HCT116 (cell line): ENCODE measurements around the gene TAS1R1. TPM values are rescaled to one million over a fixed set of nuclear protein-coding genes. Genes with fewer than 3 reads are reported as not detected.

Source experiments
- ATAC-seq: fragments of 200-7000 bp; cut with Tn5 transposase; 2 replicates; pipeline ENCODE4 v1.9.1; 2020; ENCODE audit warnings: mild to moderate bottlenecking, moderate library complexity
- BruUV-seq: library from RNA; stranded (reverse); fragments of 400-500 nt; replicated peaks from 2 replicates; lab custom pipeline; 2021; lab: Mats Ljungman, UMichigan
- CTCF ChIA-PET: fragments of 300-600 bp; sonication (Branson Sonifier 250); formaldehyde crosslinking; loops from one replicate; lab custom pipeline; 2021; ENCODE audit warnings: antibody characterized with exemption; lab: Charles Lee
- POLR2A ChIA-PET: fragments of 300-600, 350-600 bp; sonication (Branson Sonifier 250); formaldehyde crosslinking; loops from one replicate; lab custom pipeline; 2021; ENCODE audit warnings: antibody characterized with exemption; lab: Charles Lee
- RAD21 ChIA-PET, 2 experiments: fragments of 300-600 bp; sonication (Branson Sonifier 250); formaldehyde crosslinking; loops; one replicate each; lab custom pipeline; 2023; ENCODE audit warnings: low total read pairs in 2 of 2; ENCODE audit not compliant: uncharacterized antibody in 2 of 2, unreplicated experiment in 2 of 2, low non-redundant PET in 1 of 2; lab: Charles Lee
- DNase-seq: peaks from one replicate; pipeline ENCODE4 v3.0.0-alpha.2; 2010; ENCODE audit warnings: low read depth, low spot score
- H2AFZ ChIP-seq: fragments of 200-600 bp; shearing (Covaris generic), sonication (generic); 2 replicates; pipeline ENCODE4 v1.6.1; 2017; ENCODE audit warnings: low read depth, mixed run types, mixed read lengths, antibody characterized with exemption, low read length; ENCODE audit not compliant: poor library complexity, severe bottlenecking
- H3K27ac ChIP-seq: 2 replicates; pipeline ENCODE4 v1.5.1; 2012; ENCODE audit warnings: low read depth, low read length
- H3K27me3 ChIP-seq: fragments of 200-600 bp; sonication (generic); 2 replicates; pipeline ENCODE4 v1.6.1; 2016; ENCODE audit warnings: mixed run types, low read length, mixed read lengths; ENCODE audit not compliant: insufficient read depth
- H3K36me3 ChIP-seq, 2 experiments: fragments of 200-500 bp in 1 of 2; fragments of 200-600 bp in 1 of 2; sonication (Bioruptor generic) in 1 of 2; sonication (generic) in 1 of 2; 2 replicates each; pipeline versions ENCODE4 v1.5.1 to v1.6.1; 2014 to 2016; ENCODE audit warnings: low read length in 2 of 2, inconsistent platforms in 1 of 2, mixed read lengths in 1 of 2, mixed run types in 1 of 2; ENCODE audit not compliant: insufficient read depth in 2 of 2, control insufficient read depth in 1 of 2
- H3K4me1 ChIP-seq, 2 experiments: fragments of 200-600 bp in 1 of 2; sonication (generic) in 1 of 2; 2 replicates each; pipeline versions ENCODE4 v1.5.1 to v1.6.1; 2012 to 2017; ENCODE audit warnings: low read length in 2 of 2, inconsistent platforms in 1 of 2, mild to moderate bottlenecking in 1 of 2, mixed read lengths in 1 of 2, mixed run types in 1 of 2, moderate library complexity in 1 of 2; ENCODE audit not compliant: insufficient read depth in 2 of 2, control insufficient read depth in 1 of 2
- H3K4me2 ChIP-seq: fragments of 200-600 bp; sonication (generic); 2 replicates; pipeline ENCODE4 v1.6.1; 2017; ENCODE audit warnings: mixed run types, low read length, mixed read lengths
- H3K4me3 ChIP-seq, 2 experiments: fragments of 200-600 bp in 1 of 2; sonication (generic) in 1 of 2; replicated peaks in 1 of 2; 2 replicates each; pipeline ENCODE4 v1.5.1; 2011 to 2016; ENCODE audit warnings: low read length in 2 of 2, control low read depth in 1 of 2, low read depth in 1 of 2, mild to moderate bottlenecking in 1 of 2, mixed read lengths in 1 of 2, mixed run types in 1 of 2
- H3K79me2 ChIP-seq: fragments of 200-600 bp; sonication (generic); 2 replicates; pipeline ENCODE4 v1.6.1; 2017; ENCODE audit warnings: mild to moderate bottlenecking, mixed run types, low read length, moderate library complexity, mixed read lengths; ENCODE audit not compliant: insufficient read depth
- H3K9ac ChIP-seq: fragments of 200-600 bp; sonication (generic); 2 replicates; pipeline ENCODE4 v1.6.1; 2016; ENCODE audit warnings: low read length, mixed read lengths
- H3K9me2 ChIP-seq: fragments of 200-600 bp; sonication (generic), shearing (Covaris generic); 2 replicates; pipeline ENCODE4 v1.6.1; 2017; ENCODE audit warnings: mixed run types, mild to moderate bottlenecking, moderate library complexity; ENCODE audit not compliant: insufficient read depth
- H3K9me3 ChIP-seq, 2 experiments: fragments of 200-500 bp in 1 of 2; fragments of 200-600 bp in 1 of 2; sonication (Bioruptor generic) in 1 of 2; sonication (generic) in 1 of 2; 2 replicates each; pipeline ENCODE4 v1.6.1; 2014 to 2017; ENCODE audit warnings: low read length in 2 of 2, mixed read lengths in 2 of 2, inconsistent platforms in 1 of 2, low read depth in 1 of 2, mild to moderate bottlenecking in 1 of 2, mixed run types in 1 of 2, moderate library complexity in 1 of 2; ENCODE audit not compliant: control insufficient read depth in 1 of 2, insufficient read depth in 1 of 2
- H4K20me1 ChIP-seq: fragments of 200-600 bp; sonication (generic), shearing (Covaris generic); 2 replicates; pipeline ENCODE4 v1.6.1; 2017; ENCODE audit warnings: mixed run types, mild to moderate bottlenecking, moderate library complexity; ENCODE audit not compliant: insufficient read depth
- ELF1 ChIP-seq: IDR thresholded peaks from 2 replicates; pipeline ENCODE4 v1.6.1; 2012; ENCODE audit warnings: low read depth, borderline replicate concordance
- FOSL1 ChIP-seq: IDR thresholded peaks from 2 replicates; pipeline ENCODE4 v1.6.1; 2012; ENCODE audit warnings: low read depth
- JUND ChIP-seq: IDR thresholded peaks from 2 replicates; pipeline ENCODE4 v1.6.1; 2012
- ZBTB33 ChIP-seq: IDR thresholded peaks from 2 replicates; pipeline ENCODE4 v1.6.1; 2011; ENCODE audit warnings: mild to moderate bottlenecking, low read length, moderate library complexity; ENCODE audit not compliant: insufficient replicate concordance; ENCODE audit errors: extremely low read depth
- intact Hi-C: fragments of 100-400 bp; cut with micrococcal nuclease; formaldehyde crosslinking; loops from 2 replicates; pipeline ENCODE4 v1.10.0; 2022
- total RNA-seq: library from RNA; stranded (reverse); gene quantifications from one replicate; pipeline ENCODE4 v1.2.1, GENCODE V29; 2021; ENCODE audit not compliant: unreplicated experiment
- TF ChIP-seq, protein P1 (sequence below): IDR thresholded peaks from 2 replicates; pipeline ENCODE4 v1.6.1; 2012; ENCODE audit warnings: low read depth

TAS1R1 gene
- total RNA-seq, 1 experiment from 2014 or later: not detected

- no TSS peak for BruUV-seq
- Histone ChIP-seq H4K20me1 (no peaks in the 10 kb centered on the region; the same call in 1 of the 2 replicates), H3K36me3 (peaks cover 27 to 40% of the 10 kb centered on the region in 2 experiments), H3K27ac (no peak overlapping the region), H3K4me2 (no peak overlapping the region), H3K4me1 (peaks cover 0 to 22% of the 10 kb centered on the region in 2 experiments; a peak in 2 of 4 replicates), H3K79me2 (peaks cover 83% of the 10 kb centered on the region), H3K9me2 (no peaks in the 10 kb centered on the region), H3K27me3 (no peaks in the 10 kb centered on the region), H2AFZ (no peak overlapping the region), H3K4me3 (no peak overlapping the region), H3K9me3 (no peaks in the 10 kb centered on the region), H3K9ac (no peak overlapping the region)
- TF ChIP-seq ZBTB33 (no peak), ELF1 (no peak), JUND (no peak), FOSL1 (no peak)
- TF ChIP-seq, protein P1, sequence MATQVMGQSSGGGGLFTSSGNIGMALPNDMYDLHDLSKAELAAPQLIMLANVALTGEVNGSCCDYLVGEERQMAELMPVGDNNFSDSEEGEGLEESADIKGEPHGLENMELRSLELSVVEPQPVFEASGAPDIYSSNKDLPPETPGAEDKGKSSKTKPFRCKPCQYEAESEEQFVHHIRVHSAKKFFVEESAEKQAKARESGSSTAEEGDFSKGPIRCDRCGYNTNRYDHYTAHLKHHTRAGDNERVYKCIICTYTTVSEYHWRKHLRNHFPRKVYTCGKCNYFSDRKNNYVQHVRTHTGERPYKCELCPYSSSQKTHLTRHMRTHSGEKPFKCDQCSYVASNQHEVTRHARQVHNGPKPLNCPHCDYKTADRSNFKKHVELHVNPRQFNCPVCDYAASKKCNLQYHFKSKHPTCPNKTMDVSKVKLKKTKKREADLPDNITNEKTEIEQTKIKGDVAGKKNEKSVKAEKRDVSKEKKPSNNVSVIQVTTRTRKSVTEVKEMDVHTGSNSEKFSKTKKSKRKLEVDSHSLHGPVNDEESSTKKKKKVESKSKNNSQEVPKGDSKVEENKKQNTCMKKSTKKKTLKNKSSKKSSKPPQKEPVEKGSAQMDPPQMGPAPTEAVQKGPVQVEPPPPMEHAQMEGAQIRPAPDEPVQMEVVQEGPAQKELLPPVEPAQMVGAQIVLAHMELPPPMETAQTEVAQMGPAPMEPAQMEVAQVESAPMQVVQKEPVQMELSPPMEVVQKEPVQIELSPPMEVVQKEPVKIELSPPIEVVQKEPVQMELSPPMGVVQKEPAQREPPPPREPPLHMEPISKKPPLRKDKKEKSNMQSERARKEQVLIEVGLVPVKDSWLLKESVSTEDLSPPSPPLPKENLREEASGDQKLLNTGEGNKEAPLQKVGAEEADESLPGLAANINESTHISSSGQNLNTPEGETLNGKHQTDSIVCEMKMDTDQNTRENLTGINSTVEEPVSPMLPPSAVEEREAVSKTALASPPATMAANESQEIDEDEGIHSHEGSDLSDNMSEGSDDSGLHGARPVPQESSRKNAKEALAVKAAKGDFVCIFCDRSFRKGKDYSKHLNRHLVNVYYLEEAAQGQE: no peak
- ChIA-PET CTCF (no interaction called here), RAD21 (no interaction called here), POLR2A (no interaction called here)
- DNase-seq: no peak
- intact Hi-C loops: no loop called here
- no peak for ATAC-seq
These were observed 66.6 kb downstream of the TAS1R1 start for GRCh38 chr1:6621429-6622391.
